Measurements from ENCODE around the gene FLCN.
"Not testable (repeated sequence)": the region's sequence is repeated elsewhere in the genome, so short reads cannot be mapped to it uniquely, and the experiment has no call there.

FLCN gene

GRCh38 chr17:17201271-17201670, 35.7 kb downstream of the FLCN start:
- H3K27ac ChIP-seq (ENCODE audit: insufficient read depth, low read depth, low read length, poor library complexity, severe bottlenecking), result no peak overlapping the region

GRCh38 chr17:17200831-17201230, 36.1 kb downstream of the FLCN start:
- Histone ChIP-seq H3K36me3 (ENCODE audit: control insufficient read depth, insufficient read depth, low read length) (no peaks in the 10 kb centered on the region), H3K4me3 (ENCODE audit: insufficient read depth, low read depth, low read length) (no peak overlapping the region), H3K27me3 (ENCODE audit: control insufficient read depth, insufficient read depth, low read length, poor library complexity, severe bottlenecking) (peaks cover 10% of the 10 kb centered on the region), H3K4me1 (ENCODE audit: control insufficient read depth, insufficient read depth, low read length) (no peaks in the 10 kb centered on the region), H3K27ac (ENCODE audit: insufficient read depth, low read depth, low read length, poor library complexity, severe bottlenecking) (peak overlapping the region; percentile 28), H3K9me3 (ENCODE audit: control insufficient read depth, low read length) (no peaks in the 10 kb centered on the region)
- 89% methylated on average over 5 of the region's 5 CpGs for WGBS, 2 experiments

More at GRCh38 chr17:17201271-17201670, 35.7 kb downstream of the FLCN start:
- Histone ChIP-seq H3K4me3 (ENCODE audit: insufficient read depth, low read depth, low read length) (no peak overlapping the region), H3K9me3 (ENCODE audit: control insufficient read depth, low read length) (no peaks in the 10 kb centered on the region), H3K27me3 (ENCODE audit: control insufficient read depth, insufficient read depth, low read length, poor library complexity, severe bottlenecking) (peaks cover 14% of the 10 kb centered on the region), H3K4me1 (ENCODE audit: control insufficient read depth, insufficient read depth, low read length) (no peaks in the 10 kb centered on the region), H3K36me3 (ENCODE audit: control insufficient read depth, insufficient read depth, low read length) (no peaks in the 10 kb centered on the region)
- WGBS, 2 experiments, result 90 to 93% methylated on average over 10 of the region's 10 CpGs

DNA sequence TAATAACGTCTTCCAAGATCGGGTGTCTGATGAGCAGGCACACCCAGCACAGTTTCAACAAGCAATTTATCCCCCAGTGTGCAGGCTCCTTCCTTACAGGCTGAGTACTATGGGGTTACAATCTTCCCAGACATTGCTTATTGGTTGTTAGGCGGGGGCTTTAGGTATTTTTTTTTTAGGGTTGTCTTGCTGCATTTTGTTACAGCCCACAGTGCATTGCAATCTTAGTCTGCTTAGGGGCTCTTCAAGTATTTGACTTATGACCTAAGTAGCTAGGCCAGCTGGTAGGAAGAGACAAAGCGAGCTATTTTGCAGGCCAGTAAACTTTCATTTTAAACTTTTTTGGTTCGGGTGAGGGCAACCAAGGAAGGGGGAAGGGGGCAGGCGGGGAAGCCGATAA, 36.7 kb downstream of the FLCN start:
- H3K4me3 ChIP-seq (ENCODE audit: insufficient read depth, low read depth, low read length), result no peak overlapping the region
- WGBS, 2 experiments, result 88 to 90% methylated on average over 7 of the region's 7 CpGs
- peak overlapping the region; percentile 28 for H3K27ac ChIP-seq (ENCODE audit: insufficient read depth, low read depth, low read length, poor library complexity, severe bottlenecking)
- H3K4me1 ChIP-seq (ENCODE audit: control insufficient read depth, insufficient read depth, low read length), result no peaks in the 10 kb centered on the region
- no peaks in the 10 kb centered on the region for H3K36me3 ChIP-seq (ENCODE audit: control insufficient read depth, insufficient read depth, low read length)
- peaks cover 5% of the 10 kb centered on the region for H3K27me3 ChIP-seq (ENCODE audit: control insufficient read depth, insufficient read depth, low read length, poor library complexity, severe bottlenecking)
- no peaks in the 10 kb centered on the region for H3K9me3 ChIP-seq (ENCODE audit: control insufficient read depth, low read length)

- Histone ChIP-seq H3K27me3 (ENCODE audit: control insufficient read depth, insufficient read depth, low read length, poor library complexity, severe bottlenecking) (no peaks in the 10 kb centered on the region), H3K27ac (ENCODE audit: insufficient read depth, low read depth, low read length, poor library complexity, severe bottlenecking) (no peak overlapping the region), H3K36me3 (ENCODE audit: control insufficient read depth, insufficient read depth, low read length) (no peaks in the 10 kb centered on the region), H3K9me3 (ENCODE audit: control insufficient read depth, low read length) (no peaks in the 10 kb centered on the region), H3K4me3 (ENCODE audit: insufficient read depth, low read depth, low read length) (no peak overlapping the region), H3K4me1 (ENCODE audit: control insufficient read depth, insufficient read depth, low read length) (no peaks in the 10 kb centered on the region)
- 88 to 93% methylated on average over 1 of the region's 1 CpG for whole genome bisulfite sequencing, 2 experiments
Measured at GRCh38 chr17:17198281-17198680, 38.7 kb downstream of the FLCN start.

- no peak overlapping the region for H3K4me3 ChIP-seq (ENCODE audit: insufficient read depth, low read depth, low read length)
Measured at GRCh38 chr17:17196776-17197175, 40.2 kb downstream of the FLCN start.

DNA sequence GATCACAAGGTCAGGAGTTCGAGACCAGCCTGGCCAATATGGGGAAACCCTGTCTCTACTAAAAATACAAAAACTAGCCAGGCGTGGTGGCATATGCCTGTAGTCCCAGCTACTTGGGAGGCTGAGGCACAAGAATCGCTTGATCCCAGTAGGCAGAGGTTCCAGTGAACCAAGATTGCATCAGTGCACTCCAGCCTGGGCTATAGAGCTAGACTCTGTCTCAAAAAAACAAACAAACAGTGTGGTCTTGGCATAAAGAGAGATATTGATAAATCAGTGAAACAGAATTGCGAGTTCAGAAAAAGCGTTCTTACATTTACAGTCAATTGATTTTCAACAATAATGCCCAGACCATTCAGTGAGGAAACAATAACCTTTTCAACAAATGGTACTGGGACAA, 41.5 kb downstream of the FLCN start:
- H3K4me1 ChIP-seq (ENCODE audit: control insufficient read depth, insufficient read depth, low read length); H3K27me3 ChIP-seq (ENCODE audit: control insufficient read depth, insufficient read depth, low read length, poor library complexity, severe bottlenecking); H3K27ac ChIP-seq (ENCODE audit: insufficient read depth, low read depth, low read length, poor library complexity, severe bottlenecking); H3K9me3 ChIP-seq (ENCODE audit: control insufficient read depth, low read length); H3K36me3 ChIP-seq (ENCODE audit: control insufficient read depth, insufficient read depth, low read length); H3K4me3 ChIP-seq (ENCODE audit: insufficient read depth, low read depth, low read length): not testable (repeated sequence)
- WGBS, 2 experiments, result 93% methylated on average over 5 of the region's 5 CpGs

More at GRCh38 chr17:17196776-17197175, 40.2 kb downstream of the FLCN start:
- no peaks in the 10 kb centered on the region for H3K27me3 ChIP-seq (ENCODE audit: control insufficient read depth, insufficient read depth, low read length, poor library complexity, severe bottlenecking)
- H3K9me3 ChIP-seq (ENCODE audit: control insufficient read depth, low read length), result no peaks in the 10 kb centered on the region
- H3K4me1 ChIP-seq (ENCODE audit: control insufficient read depth, insufficient read depth, low read length), result no peaks in the 10 kb centered on the region
- no peak overlapping the region for H3K27ac ChIP-seq (ENCODE audit: insufficient read depth, low read depth, low read length, poor library complexity, severe bottlenecking)
- H3K36me3 ChIP-seq (ENCODE audit: control insufficient read depth, insufficient read depth, low read length), result no peaks in the 10 kb centered on the region

GRCh38 chr17:17191961-17192381, 45.0 kb downstream of the FLCN start:
- Histone ChIP-seq H3K27me3 (ENCODE audit: control insufficient read depth, insufficient read depth, low read length, poor library complexity, severe bottlenecking) (no peaks in the 10 kb centered on the region), H3K9me3 (ENCODE audit: control insufficient read depth, low read length) (no peaks in the 10 kb centered on the region), H3K36me3 (ENCODE audit: control insufficient read depth, insufficient read depth, low read length) (no peaks in the 10 kb centered on the region), H3K4me3 (ENCODE audit: insufficient read depth, low read depth, low read length) (no peak overlapping the region), H3K4me1 (ENCODE audit: control insufficient read depth, insufficient read depth, low read length) (peaks cover 3% of the 10 kb centered on the region), H3K27ac (ENCODE audit: insufficient read depth, low read depth, low read length, poor library complexity, severe bottlenecking) (no peak overlapping the region)
- 73 to 74% methylated on average over 10 of the region's 10 CpGs for WGBS, 2 experiments

DNA sequence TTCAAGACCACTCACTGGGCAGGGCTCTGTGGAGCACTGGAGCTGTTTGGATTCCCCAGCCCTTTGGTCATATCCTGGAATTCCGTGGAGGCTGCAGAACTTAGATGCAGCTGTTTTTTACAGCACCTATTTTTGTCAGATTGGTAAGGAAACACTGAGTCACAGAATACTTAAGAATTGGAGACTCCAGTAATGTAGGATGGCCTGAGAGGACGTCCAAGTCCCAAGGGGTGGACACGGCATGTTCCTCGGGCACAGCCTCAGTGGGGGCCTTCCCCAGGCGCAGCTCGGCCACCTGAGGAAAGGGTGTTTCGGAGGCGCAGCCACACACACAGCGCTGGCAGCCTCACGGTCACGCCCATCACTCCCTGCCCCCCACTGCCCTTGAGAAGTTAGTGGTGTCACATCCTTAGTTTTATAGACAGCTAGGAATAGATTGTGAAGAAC, 45.6 kb downstream of the FLCN start:
- no peaks in the 10 kb centered on the region for H3K9me3 ChIP-seq (ENCODE audit: control insufficient read depth, low read length)
- H3K36me3 ChIP-seq (ENCODE audit: control insufficient read depth, insufficient read depth, low read length), result no peaks in the 10 kb centered on the region
- no peak overlapping the region for H3K27ac ChIP-seq (ENCODE audit: insufficient read depth, low read depth, low read length, poor library complexity, severe bottlenecking)
- peaks cover 3% of the 10 kb centered on the region for H3K4me1 ChIP-seq (ENCODE audit: control insufficient read depth, insufficient read depth, low read length)
- H3K4me3 ChIP-seq (ENCODE audit: insufficient read depth, low read depth, low read length), result no peak overlapping the region
- WGBS, 2 experiments, result 81 to 82% methylated on average over 11 of the region's 11 CpGs
- H3K27me3 ChIP-seq (ENCODE audit: control insufficient read depth, insufficient read depth, low read length, poor library complexity, severe bottlenecking), result no peaks in the 10 kb centered on the region

- Histone ChIP-seq H3K27ac (ENCODE audit: insufficient read depth, low read depth, low read length, poor library complexity, severe bottlenecking) (no peak overlapping the region), H3K27me3 (ENCODE audit: control insufficient read depth, insufficient read depth, low read length, poor library complexity, severe bottlenecking) (no peaks in the 10 kb centered on the region), H3K36me3 (ENCODE audit: control insufficient read depth, insufficient read depth, low read length) (no peaks in the 10 kb centered on the region), H3K4me1 (ENCODE audit: control insufficient read depth, insufficient read depth, low read length) (peaks cover 3% of the 10 kb centered on the region), H3K9me3 (ENCODE audit: control insufficient read depth, low read length) (no peaks in the 10 kb centered on the region), H3K4me3 (ENCODE audit: insufficient read depth, low read depth, low read length) (no peak overlapping the region)
- 90 to 96% methylated on average over 7 of the region's 7 CpGs for WGBS, 2 experiments
Measured at GRCh38 chr17:17190188-17190587, 46.8 kb downstream of the FLCN start.

GRCh38 chr17:17189559-17189958, 47.4 kb downstream of the FLCN start:
- Histone ChIP-seq H3K36me3 (ENCODE audit: control insufficient read depth, insufficient read depth, low read length) (no peaks in the 10 kb centered on the region), H3K4me1 (ENCODE audit: control insufficient read depth, insufficient read depth, low read length) (peaks cover 3% of the 10 kb centered on the region), H3K4me3 (ENCODE audit: insufficient read depth, low read depth, low read length) (no peak overlapping the region), H3K27ac (ENCODE audit: insufficient read depth, low read depth, low read length, poor library complexity, severe bottlenecking) (no peak overlapping the region), H3K27me3 (ENCODE audit: control insufficient read depth, insufficient read depth, low read length, poor library complexity, severe bottlenecking) (no peaks in the 10 kb centered on the region), H3K9me3 (ENCODE audit: control insufficient read depth, low read length) (no peaks in the 10 kb centered on the region)
- WGBS, 2 experiments, result 60 to 62% methylated on average over 4 of the region's 4 CpGs

DNA sequence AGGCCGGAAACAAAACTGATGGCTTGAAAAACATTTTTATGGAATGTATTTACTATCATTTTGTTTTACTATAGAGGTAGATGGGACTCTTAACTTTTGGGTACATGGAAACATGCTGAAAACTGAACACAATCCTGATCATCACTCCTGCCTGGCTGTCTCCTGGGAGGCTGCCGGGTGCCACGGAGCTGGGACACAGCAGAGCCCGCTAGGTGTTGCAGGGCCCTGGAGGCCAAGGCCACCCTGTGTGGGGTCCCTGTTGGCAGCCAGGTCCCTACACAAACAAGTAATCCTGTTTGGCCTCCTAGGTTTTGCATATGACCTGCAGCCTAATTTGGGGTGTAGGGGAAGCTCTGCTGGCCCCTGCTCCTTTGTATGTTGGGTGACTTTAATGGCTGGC, 48.4 kb downstream of the FLCN start:
- H3K4me1 ChIP-seq (ENCODE audit: control insufficient read depth, insufficient read depth, low read length), result peaks cover 3% of the 10 kb centered on the region
- WGBS, 2 experiments, result 92 to 93% methylated on average over 4 of the region's 4 CpGs
- H3K27ac ChIP-seq (ENCODE audit: insufficient read depth, low read depth, low read length, poor library complexity, severe bottlenecking), result no peak overlapping the region

More for the DNA sequence above, 48.4 kb downstream of the FLCN start:
- Histone ChIP-seq H3K27me3 (ENCODE audit: control insufficient read depth, insufficient read depth, low read length, poor library complexity, severe bottlenecking) (no peaks in the 10 kb centered on the region), H3K36me3 (ENCODE audit: control insufficient read depth, insufficient read depth, low read length) (peaks cover 2% of the 10 kb centered on the region), H3K9me3 (ENCODE audit: control insufficient read depth, low read length) (no peaks in the 10 kb centered on the region), H3K4me3 (ENCODE audit: insufficient read depth, low read depth, low read length) (no peak overlapping the region)
